Measurements from ENCODE around the gene CORO2A. TPM values are rescaled to one million over a fixed set of nuclear protein-coding genes. Genes with fewer than 3 reads are reported as not detected.

The CORO2A gene
- total and polyA plus RNA-seq, 11 donors, result 0.09 to 2.2 (median 0.22) TPM

- Histone ChIP-seq H3K27ac (no peak overlapping the region), H3K4me1 (peaks cover 0 to 5% (median 0%) of the 10 kb centered on the region in 12 donors), H3K36me3 (no peaks in the 10 kb centered on the region), H3K27me3 (no peaks in the 10 kb centered on the region), H3K9me3 (no peaks in the 10 kb centered on the region), H3K4me3 (no peak overlapping the region)
- intact Hi-C loops (cut with DNase I), result no loop called here
- no peak for TF ChIP-seq CTCF (IDR thresholded peaks at IDR 0.05)
- no peak for TF ChIP-seq POLR2A (IDR thresholded peaks at IDR 0.05)
- ATAC-seq (peak in 1 of 4 donors; percentile 56), DNase-seq (no peak)
- WGBS, 4 donors, result 36 to 71% (median 63%) methylated on average over 4 to 6 of the region's 6 CpGs
These were observed 6.7 kb downstream of the CORO2A start for GRCh38 chr9:98185611-98186171.

- WGBS, 4 donors, result 80 to 95% (median 88%) methylated on average over 6 of the region's 6 CpGs
- DNase-seq (no peak), ATAC-seq (no peak)
- Histone ChIP-seq H3K9me3 (no peaks in the 10 kb centered on the region), H3K27ac (no peak overlapping the region), H3K27me3 (no peaks in the 10 kb centered on the region), H3K4me3 (no peak overlapping the region), H3K4me1 (peaks cover 0 to 5% (median 0%) of the 10 kb centered on the region in 12 donors), H3K36me3 (no peaks in the 10 kb centered on the region)
- no peak for TF ChIP-seq CTCF (IDR thresholded peaks at IDR 0.05)
- no peak for TF ChIP-seq POLR2A (IDR thresholded peaks at IDR 0.05)
- intact Hi-C loops (cut with DNase I), result no loop called here
These were observed 7.3 kb downstream of the CORO2A start for GRCh38 chr9:98185021-98185567.

GRCh38 chr9:98184326-98184725 lies 8.1 kb downstream of the CORO2A start:
- Histone ChIP-seq H3K4me3 (no peak overlapping the region), H3K4me1 (peaks cover 0 to 12% (median 0%) of the 10 kb centered on the region in 12 donors), H3K27me3 (no peaks in the 10 kb centered on the region), H3K27ac (no peak overlapping the region), H3K36me3 (no peaks in the 10 kb centered on the region), H3K9me3 (no peaks in the 10 kb centered on the region)
- WGBS, 4 donors, result 81 to 90% (median 84%) methylated on average over 6 of the region's 6 CpGs
- DNase-seq (no peak), ATAC-seq (no peak)
- TF ChIP-seq CTCF (IDR thresholded peaks at IDR 0.05) (no peak), POLR2A (IDR thresholded peaks at IDR 0.05) (no peak)
- intact Hi-C loops (cut with DNase I), result no loop called here

- ATAC-seq, result no peak
These were observed 9.4 kb downstream of the CORO2A start for GRCh38 chr9:98182889-98183599.

More at GRCh38 chr9:98182889-98183599, 9.4 kb downstream of the CORO2A start:
- whole genome bisulfite sequencing, 4 donors, result 84 to 92% (median 87%) methylated on average over 9 of the region's 9 CpGs
- H3K9me3 ChIP-seq, result no peaks in the 10 kb centered on the region
- intact Hi-C loops (cut with DNase I), result no loop called here
- no peak overlapping the region for H3K4me3 ChIP-seq
- H3K4me1 ChIP-seq, result peaks cover 0 to 13% (median 0%) of the 10 kb centered on the region in 12 donors
- DNase-seq, result no peak
- no peak overlapping the region for H3K27ac ChIP-seq
- no peaks in the 10 kb centered on the region for H3K27me3 ChIP-seq
- TF ChIP-seq POLR2A (IDR thresholded peaks at IDR 0.05) (no peak), CTCF (IDR thresholded peaks at IDR 0.05) (no peak)
- H3K36me3 ChIP-seq, result no peaks in the 10 kb centered on the region

Data from heart left ventricle (tissue), 16 donors.